ENCODE measurements around the gene RAD51B. TPM values are rescaled to one million over a fixed set of nuclear protein-coding genes. Genes with fewer than 3 reads are reported as not detected.
A peak's percentile ranks its signal among the peaks of the same experiment; 100 is the strongest.

Gene RAD51B
- total and polyA plus RNA-seq, 8 donors: 1.8 to 30.7 (median 15.3) TPM

GRCh38 chr14:68691792-68692118 is 872.2 kb downstream of the RAD51B start:
- no peak for DNase-seq
- TF ChIP-seq POLR2AphosphoS5 (IDR thresholded peaks at IDR 0.05) (no peak), CTCF (IDR thresholded peaks at IDR 0.05) (no peak), POLR2A (IDR thresholded peaks at IDR 0.05) (no peak), EP300 (IDR thresholded peaks at IDR 0.05) (no peak)
- no peaks in the 10 kb centered on the region for H3K27me3 ChIP-seq
- H3K4me1 ChIP-seq: peaks cover 4 to 28% (median 16%) of the 10 kb centered on the region in 4 donors
- H3K36me3 ChIP-seq: no peaks in the 10 kb centered on the region
- WGBS, 5 donors: 84 to 100% (median 92%) methylated on average over 2 to 3 of the region's 3 CpGs
- no peaks in the 10 kb centered on the region for H3K9me3 ChIP-seq
- H3K27ac ChIP-seq: no peak overlapping the region
- H3K4me3 ChIP-seq: no peak overlapping the region
- intact Hi-C loops (cut with DNase I; ENCODE audit: low total_unique reads): no loop called here

GRCh38 chr14:68692216-68692615 is 872.6 kb downstream of the RAD51B start:
- 79 to 90% (median 89%) methylated on average over 8 of the region's 8 CpGs for WGBS, 5 donors
- TF ChIP-seq POLR2A (IDR thresholded peaks at IDR 0.05): no peak
- no peak for TF ChIP-seq POLR2AphosphoS5 (IDR thresholded peaks at IDR 0.05)
- no peak for TF ChIP-seq EP300 (IDR thresholded peaks at IDR 0.05)
- no peak for TF ChIP-seq CTCF (IDR thresholded peaks at IDR 0.05)
- no peaks in the 10 kb centered on the region for H3K27me3 ChIP-seq
- H3K36me3 ChIP-seq: no peaks in the 10 kb centered on the region
- H3K27ac ChIP-seq: no peak overlapping the region
- no peak for DNase-seq
- H3K9me3 ChIP-seq: no peaks in the 10 kb centered on the region
- intact Hi-C loops (cut with DNase I; ENCODE audit: low total_unique reads): no loop called here
- peaks cover 4 to 28% (median 16%) of the 10 kb centered on the region in 4 donors for H3K4me1 ChIP-seq
- no peak overlapping the region for H3K4me3 ChIP-seq

GRCh38 chr14:68692916-68693771 is 873.6 kb downstream of the RAD51B start:
- intact Hi-C loops (cut with DNase I; ENCODE audit: low total_unique reads): no loop called here
- H3K9me3 ChIP-seq: no peaks in the 10 kb centered on the region
- no peak for DNase-seq
- H3K27me3 ChIP-seq: no peaks in the 10 kb centered on the region
- no peak for TF ChIP-seq POLR2A (IDR thresholded peaks at IDR 0.05)
- TF ChIP-seq EP300 (IDR thresholded peaks at IDR 0.05): no peak
- TF ChIP-seq POLR2AphosphoS5 (IDR thresholded peaks at IDR 0.05): peak in 1 of 3 donors; percentile 33
- no peak for TF ChIP-seq CTCF (IDR thresholded peaks at IDR 0.05)
- 84 to 88% (median 86%) methylated on average over 14 of the region's 14 CpGs for WGBS, 5 donors
- peaks cover 4 to 28% (median 16%) of the 10 kb centered on the region in 4 donors for H3K4me1 ChIP-seq
- H3K4me3 ChIP-seq: no peak overlapping the region
- no peaks in the 10 kb centered on the region for H3K36me3 ChIP-seq
- peak overlapping the region in 1 of 5 donors; percentile 35 for H3K27ac ChIP-seq

- no peak for TF ChIP-seq EP300 (IDR thresholded peaks at IDR 0.05)
- no peak for TF ChIP-seq POLR2AphosphoS5 (IDR thresholded peaks at IDR 0.05)
- TF ChIP-seq POLR2A (IDR thresholded peaks at IDR 0.05): no peak
- TF ChIP-seq CTCF (IDR thresholded peaks at IDR 0.05): no peak
- H3K27me3 ChIP-seq: no peaks in the 10 kb centered on the region
- no peak for DNase-seq
- WGBS, 5 donors: 88 to 94% (median 92%) methylated on average over 2 of the region's 2 CpGs
- H3K4me1 ChIP-seq: peaks cover 4 to 22% (median 10%) of the 10 kb centered on the region in 4 donors
- no peak overlapping the region for H3K4me3 ChIP-seq
- intact Hi-C loops (cut with DNase I; ENCODE audit: low total_unique reads): no loop called here
- no peaks in the 10 kb centered on the region for H3K36me3 ChIP-seq
- H3K9me3 ChIP-seq: no peaks in the 10 kb centered on the region
- no peak overlapping the region for H3K27ac ChIP-seq
Measured at GRCh38 chr14:68693926-68694325, 874.3 kb downstream of the RAD51B start.
